HT-29 (cell line): ENCODE data around the gene FBLN2. TPM values are rescaled to one million over a fixed set of nuclear protein-coding genes. Genes with fewer than 3 reads are reported as not detected.

Source experiments
- DNase-seq: peaks from one replicate; pipeline ENCODE4 v3.0.0-alpha.2; 2015; ENCODE audit warnings: low spot score
- total RNA-seq: library from RNA; depleted of rRNA; stranded (reverse); fragments of >200 nt; shearing (Covaris generic); gene quantifications from 2 replicates; pipeline ENCODE4 v1.2.3, GENCODE V29; 2014

FBLN2 gene
- total RNA-seq, 1 experiment from 2014 or later, result 0.33 TPM

GRCh38 chr3:13565581-13566452 is 16.9 kb downstream of the FBLN2 start:
- DNase-seq, result no peak

- no peak for DNase-seq
Measured at GRCh38 chr3:13566453-13566748, 17.5 kb downstream of the FBLN2 start.

GRCh38 chr3:13566769-13567310 is 17.9 kb downstream of the FBLN2 start:
- no peak for DNase-seq

- no peak for DNase-seq
Measured at GRCh38 chr3:13567684-13568514, 19.0 kb downstream of the FBLN2 start.

- no peak for DNase-seq
Measured at GRCh38 chr3:13568515-13569028, 19.6 kb downstream of the FBLN2 start.

GRCh38 chr3:13569201-13569600 is 20.3 kb downstream of the FBLN2 start:
- DNase-seq, result no peak

- no peak for DNase-seq
Measured at GRCh38 chr3:13569641-13570390, 20.9 kb downstream of the FBLN2 start.

- no peak for DNase-seq
Measured at GRCh38 chr3:13570391-13571194, 21.7 kb downstream of the FBLN2 start.

- DNase-seq, result no peak
Measured at GRCh38 chr3:13571264-13571663, 22.3 kb downstream of the FBLN2 start.

- DNase-seq, result no peak
Measured at GRCh38 chr3:13571831-13572750, 23.2 kb downstream of the FBLN2 start.

GRCh38 chr3:13572926-13573623 is 24.1 kb downstream of the FBLN2 start:
- DNase-seq, result no peak

GRCh38 chr3:13574083-13574797 is 25.3 kb downstream of the FBLN2 start:
- no peak for DNase-seq

GRCh38 chr3:13574798-13575451 is 26.0 kb downstream of the FBLN2 start:
- no peak for DNase-seq

- no peak for DNase-seq
Measured at GRCh38 chr3:13575459-13576061, 26.6 kb downstream of the FBLN2 start.

- DNase-seq, result no peak
Measured at GRCh38 chr3:13577181-13578121, 28.5 kb downstream of the FBLN2 start.

- no peak for DNase-seq
Measured at GRCh38 chr3:13578251-13578650, 29.3 kb downstream of the FBLN2 start.
